Dermis blood vessel endothelial cell (primary cell): ENCODE data around the gene JMJD7. TPM values are rescaled to one million over a fixed set of nuclear protein-coding genes. Genes with fewer than 3 reads are reported as not detected.

Experiments
- DNase-seq: peaks from one replicate; pipeline ENCODE4 v3.0.0; 2010
- total RNA-seq: library from RNA; depleted of rRNA; stranded (reverse); fragments of >200 nt; gene quantifications from 2 replicates; pipeline ENCODE4 v1.2.3, GENCODE V29; 2014

The JMJD7 gene
- total RNA-seq, 1 donor from 2014 or later = 4.1 TPM

DNA sequence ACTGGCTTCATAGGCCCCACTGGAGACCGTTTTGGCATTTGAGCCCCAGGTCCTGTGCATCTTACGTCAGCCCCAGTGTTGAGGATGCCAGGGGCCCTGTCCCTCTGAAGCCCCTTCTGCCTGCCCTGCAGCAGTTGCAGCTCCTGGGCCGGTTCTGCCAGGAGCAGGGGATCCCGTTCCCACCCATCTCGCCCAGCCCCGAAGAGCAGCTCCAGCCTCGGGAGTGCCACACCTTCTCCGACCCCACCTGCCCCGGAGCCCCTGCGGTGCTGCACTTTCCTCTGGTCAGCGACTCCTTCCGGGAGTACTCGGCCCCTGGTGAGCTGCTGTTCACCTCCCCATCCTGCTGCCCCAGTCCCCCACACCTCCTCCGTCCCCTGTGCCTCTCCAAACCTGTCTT lies 19.3 kb downstream of the JMJD7 start:
- DNase-seq = no peak

GRCh38 chr15:41847981-41848380 lies 20.1 kb downstream of the JMJD7 start:
- DNase-seq = no peak

DNA sequence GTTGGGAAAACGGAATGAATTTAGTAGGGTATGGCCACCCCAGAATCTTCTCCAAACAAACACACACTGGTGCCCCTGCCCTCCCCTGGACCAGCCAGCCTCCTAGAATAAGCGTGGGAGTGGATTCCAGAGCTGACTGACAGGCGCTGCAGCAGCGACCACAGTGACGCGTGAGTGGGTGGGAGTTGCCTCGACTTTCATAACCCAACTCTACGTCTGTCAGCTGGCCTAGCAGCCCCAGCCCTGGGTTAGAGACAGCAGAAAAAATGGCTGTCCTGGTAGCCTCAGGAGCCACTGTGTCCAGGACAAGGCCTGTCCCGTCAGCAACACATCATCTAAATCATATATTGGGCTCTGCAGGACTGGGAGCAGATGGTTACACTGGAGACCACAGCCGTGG lies 20.7 kb downstream of the JMJD7 start:
- no peak for DNase-seq

GRCh38 chr15:41849204-41849603 lies 21.3 kb downstream of the JMJD7 start:
- no peak for DNase-seq

- no peak for DNase-seq
Measured at GRCh38 chr15:41849861-41850260, 22.0 kb downstream of the JMJD7 start.

DNA sequence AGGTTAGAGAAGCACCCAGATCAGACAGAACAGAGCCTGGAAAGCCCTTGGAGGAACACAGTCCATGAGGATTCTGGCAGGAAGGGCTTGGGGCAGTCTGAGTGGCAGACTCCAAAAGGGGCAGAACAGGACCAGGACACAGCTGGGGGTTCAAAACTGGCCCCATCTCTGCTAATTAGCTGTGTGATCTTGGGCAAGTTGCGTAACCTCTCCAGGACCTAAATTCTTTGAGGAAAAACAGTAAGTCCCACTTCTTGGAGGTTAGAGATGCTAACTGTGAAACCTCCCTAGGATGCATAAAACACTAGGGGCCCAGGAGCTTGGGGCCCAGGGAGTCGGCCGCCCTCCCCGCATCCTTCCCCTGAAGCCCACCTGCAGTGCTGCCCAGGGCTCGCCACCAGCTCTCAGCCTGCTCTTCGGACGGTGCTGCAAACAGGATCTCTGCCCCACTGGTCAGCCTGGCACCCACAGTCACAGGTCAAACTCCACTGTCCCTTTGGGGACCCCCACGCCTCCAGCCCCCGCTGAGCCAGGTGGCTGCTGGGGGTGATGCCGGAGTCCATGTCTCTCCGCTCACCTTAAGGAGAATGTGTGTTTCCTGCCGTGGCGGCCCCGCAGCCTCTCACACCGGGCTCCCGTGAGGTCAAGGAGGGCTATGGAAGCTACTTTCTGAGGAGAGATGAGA lies 22.7 kb downstream of the JMJD7 start:
- DNase-seq = no peak

DNA sequence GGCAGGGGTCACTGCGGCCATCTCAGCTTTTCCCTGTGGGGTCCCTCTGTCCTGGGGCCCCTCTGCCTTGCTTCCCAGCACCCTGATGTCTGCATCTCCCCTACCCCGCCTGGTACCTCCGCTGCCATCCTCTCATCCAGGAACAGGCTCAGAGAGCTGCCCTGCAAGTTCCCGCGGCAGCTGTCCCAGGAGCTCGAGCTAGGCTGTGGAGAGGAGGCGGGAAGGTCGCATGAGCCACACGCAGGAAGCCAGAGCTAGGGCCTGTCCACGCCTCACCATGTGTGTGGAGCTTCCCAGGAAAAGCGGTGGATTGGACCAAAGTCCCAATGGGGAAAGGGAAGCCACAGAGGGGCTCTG lies 23.3 kb downstream of the JMJD7 start:
- no peak for DNase-seq

DNA sequence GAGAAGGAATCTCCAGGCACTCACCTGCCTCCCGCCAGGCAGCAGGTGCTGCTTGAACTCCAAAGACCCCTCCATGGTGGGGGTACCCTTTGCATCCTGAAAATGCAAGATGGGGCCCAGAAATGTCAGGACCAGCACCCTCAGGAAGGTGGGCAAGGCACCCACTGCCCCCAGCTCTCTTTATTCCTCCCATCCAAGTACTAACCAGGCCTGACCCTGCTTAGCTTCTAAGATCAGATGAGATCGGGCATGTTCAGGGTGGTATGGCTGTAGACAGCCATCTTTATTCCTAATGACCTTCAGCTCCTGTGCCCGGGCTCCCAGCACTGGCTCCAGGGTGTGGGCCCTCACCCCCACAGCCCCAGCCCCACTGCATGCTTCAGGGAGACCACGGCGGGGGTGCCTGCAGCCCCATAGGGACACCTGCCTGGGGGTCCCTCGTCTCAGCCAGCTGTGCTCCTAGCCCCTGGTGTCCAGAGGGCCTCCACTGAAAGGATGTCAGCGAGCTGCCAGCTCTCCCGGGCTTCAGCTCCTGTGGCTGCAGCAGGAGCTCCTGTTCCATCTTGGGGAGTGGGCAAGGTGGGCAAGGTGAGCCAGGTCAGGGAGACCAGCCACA lies 24.0 kb downstream of the JMJD7 start:
- DNase-seq = no peak

- no peak for DNase-seq
Measured at GRCh38 chr15:41852736-41853590, 25.1 kb downstream of the JMJD7 start.

DNA sequence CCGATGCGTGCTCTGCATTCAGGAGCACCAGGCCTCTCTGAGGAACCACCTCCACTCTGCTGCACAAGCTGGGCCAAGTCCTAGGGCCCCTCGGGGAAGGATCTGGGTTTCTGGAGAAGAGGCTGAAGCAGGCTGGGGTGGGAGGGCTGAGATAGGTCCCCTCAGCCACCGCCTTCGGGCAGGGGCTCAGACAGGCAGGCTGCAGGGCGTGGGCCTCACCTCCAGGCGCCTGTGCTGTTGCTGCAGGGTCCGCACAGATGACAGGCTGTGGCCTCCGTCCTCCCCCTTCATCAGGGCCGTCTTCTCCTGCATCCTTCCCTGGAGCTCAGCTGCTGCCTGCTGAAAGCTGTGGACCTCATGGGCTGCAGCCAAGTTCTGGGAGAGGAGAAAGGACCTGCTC lies 25.9 kb downstream of the JMJD7 start:
- DNase-seq = no peak

GRCh38 chr15:41854443-41854842 lies 26.6 kb downstream of the JMJD7 start:
- no peak for DNase-seq

- DNase-seq = no peak
Measured at GRCh38 chr15:41855261-41855961, 27.5 kb downstream of the JMJD7 start.

- no peak for DNase-seq
Measured at GRCh38 chr15:41856262-41856661, 28.4 kb downstream of the JMJD7 start.

DNA sequence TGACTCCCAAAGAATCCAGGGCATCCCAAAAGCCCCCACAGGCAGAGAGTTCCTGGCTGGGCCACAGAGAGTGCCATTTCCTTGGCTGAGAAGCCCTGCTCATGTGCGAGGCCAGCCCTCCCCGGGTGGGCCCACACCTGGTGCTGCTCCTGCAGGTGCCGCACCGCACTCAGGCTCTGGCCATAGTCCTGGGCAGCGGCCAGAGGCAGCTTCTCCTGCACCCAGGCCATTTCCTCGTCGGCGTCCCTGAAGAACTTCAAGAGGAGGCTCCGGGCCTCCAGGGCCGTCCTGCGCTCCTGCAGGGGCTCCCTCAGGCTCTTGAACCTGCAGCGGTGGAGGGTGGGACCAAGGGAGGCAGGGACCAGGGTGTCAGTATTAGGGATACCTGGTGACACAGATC lies 28.8 kb downstream of the JMJD7 start:
- no peak for DNase-seq

DNA sequence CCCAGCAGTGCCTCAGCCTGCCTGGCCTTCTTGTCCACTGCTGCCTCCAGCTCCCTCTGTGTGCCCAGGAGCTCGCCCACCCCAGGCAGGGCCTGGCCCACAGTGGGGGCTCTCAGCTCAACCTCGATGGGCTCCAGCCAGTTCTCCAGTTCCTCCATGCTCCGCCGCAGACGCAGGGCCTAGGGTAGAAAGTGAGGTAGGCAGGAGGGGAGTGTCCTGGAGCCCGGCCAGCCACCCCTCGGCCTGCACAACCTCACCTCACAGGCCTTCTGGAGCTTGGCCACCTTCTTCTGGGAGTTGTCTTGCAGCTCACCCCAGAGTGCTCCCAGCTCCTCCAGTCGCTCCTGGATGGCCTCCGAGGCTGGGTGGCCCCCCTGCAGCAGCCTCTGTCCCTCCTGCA lies 29.4 kb downstream of the JMJD7 start:
- no peak for DNase-seq

GRCh38 chr15:41858756-41859155 lies 30.9 kb downstream of the JMJD7 start:
- no peak for DNase-seq

GRCh38 chr15:41860049-41860828 lies 32.3 kb downstream of the JMJD7 start:
- peak; percentile 26 for DNase-seq

DNA sequence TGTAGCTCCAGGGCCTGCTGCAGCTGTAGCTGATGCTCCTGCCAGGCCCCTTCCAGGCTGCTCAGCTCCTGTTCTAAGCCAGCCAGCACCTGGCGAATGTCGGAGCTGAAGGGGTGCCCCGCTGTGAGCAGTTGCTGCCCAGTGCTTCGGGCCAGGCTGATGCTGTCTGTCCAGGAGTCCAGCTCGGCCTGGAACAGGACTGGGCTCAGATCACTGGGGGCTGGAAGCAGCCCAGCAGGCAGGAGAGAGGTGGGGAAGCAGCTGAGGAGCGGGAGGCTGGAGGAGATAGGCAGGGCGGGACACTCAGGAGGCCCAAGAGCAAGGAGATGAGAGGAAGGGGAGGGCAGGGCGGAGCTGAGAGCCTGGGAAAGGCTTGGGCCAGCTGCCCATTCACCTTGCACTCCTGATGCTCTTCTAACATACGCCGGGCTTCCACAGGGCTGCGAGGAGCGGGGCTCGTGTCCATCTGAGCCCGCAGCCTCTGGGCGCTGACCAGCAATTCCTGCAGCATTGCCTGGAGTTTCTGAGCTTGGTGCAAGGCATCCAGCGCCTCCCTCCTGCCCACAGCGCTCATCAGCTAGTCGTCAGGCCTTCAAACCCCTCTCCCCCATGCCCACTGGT lies 34.0 kb downstream of the JMJD7 start:
- no peak for DNase-seq

GRCh38 chr15:41862515-41863116 lies 34.7 kb downstream of the JMJD7 start:
- no peak for DNase-seq

DNA sequence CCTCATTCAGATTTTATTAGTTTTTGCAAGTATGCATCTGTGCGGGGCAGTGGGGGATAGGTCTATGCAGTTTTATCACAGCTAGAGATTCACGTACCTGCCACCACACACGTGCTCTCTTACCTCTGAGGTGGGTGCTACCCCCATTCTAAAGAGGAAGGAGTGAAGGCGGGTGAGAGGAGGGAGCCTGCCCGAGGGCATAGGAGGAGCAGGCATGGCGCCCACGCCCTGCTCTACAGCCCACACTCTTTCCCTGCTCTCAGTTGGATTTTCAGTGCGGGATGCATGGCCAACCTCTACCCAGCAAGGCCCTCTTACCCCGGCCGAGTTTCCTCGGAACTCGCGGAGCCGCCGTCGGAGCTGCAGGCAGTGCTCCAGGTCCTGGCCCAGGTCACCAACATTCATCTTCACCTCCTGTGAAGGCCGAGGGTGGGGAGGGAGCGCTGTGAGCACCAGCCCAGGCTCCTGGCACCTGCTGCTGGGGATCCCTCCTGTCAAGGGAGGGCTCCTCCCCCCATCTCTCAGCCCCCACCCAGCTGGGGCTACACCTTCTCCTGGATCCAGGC lies 37.7 kb downstream of the JMJD7 start:
- no peak for DNase-seq

DNA sequence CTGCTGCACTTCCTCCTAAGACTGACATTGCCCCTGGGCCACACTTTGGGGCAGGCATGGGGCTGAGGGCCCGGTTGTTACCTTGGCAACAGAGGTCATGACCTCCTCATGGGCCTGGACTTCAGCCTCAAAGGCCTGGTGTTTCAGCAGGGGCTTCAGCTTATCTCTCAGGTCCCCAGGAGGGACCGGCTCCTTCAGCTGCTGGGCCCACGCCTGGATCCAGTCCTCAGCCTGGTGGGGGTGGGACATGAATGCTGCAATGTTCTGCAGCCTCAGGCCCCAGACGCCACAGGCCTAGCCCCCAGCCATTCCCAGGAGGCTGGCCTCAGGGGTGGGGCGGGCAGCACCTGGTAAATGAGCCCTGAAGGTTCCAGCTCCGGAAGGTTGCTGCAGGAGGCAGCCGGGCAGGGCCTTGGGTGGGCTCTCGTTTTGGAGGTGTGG lies 38.4 kb downstream of the JMJD7 start:
- DNase-seq = no peak
